Transverse colon (tissue), 4 donors: ENCODE results near the gene NTRK3.

ENCODE experiments used
- CTCF ChIP-seq, 5 experiments: fragments of 200-600 bp in 3 of 5; fragments of 450-650 bp in 2 of 5; sonication (generic) in 3 of 5; IDR thresholded peaks; 1 replicate in 2 of 5; 2 replicates in 3 of 5; pipeline ENCODE4 v1.5.1; 2016 to 2017; ENCODE audit warnings: antibody characterized with exemption in 5 of 5, inconsistent platforms in 3 of 5, mild to moderate bottlenecking in 2 of 5, moderate library complexity in 1 of 5
- EP300 ChIP-seq: sonication (generic); formaldehyde crosslinking; IDR thresholded peaks from one replicate; pipeline ENCODE4 v1.6.1; 2017; ENCODE audit warnings: antibody characterized with exemption, low read depth
- POLR2A ChIP-seq: fragments of 450-650 bp; IDR thresholded peaks from one replicate; pipeline ENCODE4 v1.6.1; 2016; ENCODE audit warnings: antibody characterized with exemption, mild to moderate bottlenecking, moderate library complexity
- POLR2AphosphoS5 ChIP-seq, 3 donors: sonication (generic); formaldehyde crosslinking; IDR thresholded peaks; one replicate each; pipeline ENCODE4 v1.6.1; 2016; ENCODE audit warnings: antibody characterized with exemption in 3 of 3

- TF ChIP-seq CTCF (IDR thresholded peaks at IDR 0.05) = no peak
- no peak for TF ChIP-seq POLR2AphosphoS5 (IDR thresholded peaks at IDR 0.05)
- no peak for TF ChIP-seq POLR2A
- no peak for TF ChIP-seq EP300
Measured at GRCh38 chr15:87930457-87930856, 326.1 kb downstream of the NTRK3 start.
